Lower lobe of right lung (tissue), 2 donors: ENCODE measurements around the gene GAREM1. TPM values are rescaled to one million over a fixed set of nuclear protein-coding genes. Genes with fewer than 3 reads are reported as not detected.

Source experiments
- ATAC-seq, 2 donors: fragments of 200-7000 bp; cut with Tn5 transposase; one replicate each; pipeline ENCODE4 v1.9.1; 2020 to 2022; ENCODE audit warnings: mild to moderate bottlenecking in 2 of 2, moderate library complexity in 2 of 2
- DNase-seq: peaks from one replicate; pipeline ENCODE4 v3.0.0-alpha.2; 2020
- H3K27ac ChIP-seq: fragments of 200-600 bp; one replicate; pipeline ENCODE4 v1.8.0; 2022
- H3K27me3 ChIP-seq: fragments of 200-600 bp; one replicate; pipeline ENCODE4 v1.8.0; 2022; ENCODE audit warnings: low read depth
- H3K36me3 ChIP-seq: fragments of 200-600 bp; one replicate; pipeline ENCODE4 v1.8.0; 2022; ENCODE audit warnings: mild to moderate bottlenecking
- H3K4me1 ChIP-seq: fragments of 200-600 bp; one replicate; pipeline ENCODE4 v1.8.0; 2022
- H3K4me3 ChIP-seq: fragments of 200-600 bp; one replicate; pipeline ENCODE4 v1.8.0; 2022; ENCODE audit warnings: mild to moderate bottlenecking
- H3K9me3 ChIP-seq: fragments of 200-600 bp; one replicate; pipeline ENCODE4 v1.8.0; 2022
- CTCF ChIP-seq: fragments of 200-600 bp; IDR thresholded peaks from one replicate; pipeline ENCODE4 v1.8.0; 2022; ENCODE audit warnings: antibody characterized with exemption, mild to moderate bottlenecking
- intact Hi-C: fragments of 100-400 bp; cut with DNase I; formaldehyde crosslinking; loops from one replicate; pipeline ENCODE4 v1.11.0; 2022
- total RNA-seq: library from RNA; stranded (reverse); fragmentation: NEBNext Ultra II Directional; extraction: Animal tissue kit (Norgen Biotek cat#: 25700); gene quantifications from one replicate; pipeline ENCODE4 v1.2.1, GENCODE V29; 2021
- donor health status: DM: no; HTN: yes; CAD: no; lungs with severe emphysema.

Gene GAREM1
- total RNA-seq, 1 donor from 2014 or later = 10.3 TPM

- DNase-seq (no peak), ATAC-seq (no peak)
- H3K4me1 ChIP-seq = peaks cover 5% of the 10 kb centered on the region
- TF ChIP-seq CTCF = no peak
- no peak overlapping the region for H3K27ac ChIP-seq
- H3K27me3 ChIP-seq = no peaks in the 10 kb centered on the region
- no peak overlapping the region for H3K4me3 ChIP-seq
- intact Hi-C loops = no loop called here
- no peaks in the 10 kb centered on the region for H3K9me3 ChIP-seq
- H3K36me3 ChIP-seq = no peaks in the 10 kb centered on the region
Observed at GRCh38 chr18:32358529-32358928, 112.2 kb downstream of the GAREM1 start.

GRCh38 chr18:32358075-32358474 is 112.6 kb downstream of the GAREM1 start:
- Histone ChIP-seq H3K27me3 (no peaks in the 10 kb centered on the region), H3K4me1 (peaks cover 5% of the 10 kb centered on the region), H3K36me3 (no peaks in the 10 kb centered on the region), H3K9me3 (no peaks in the 10 kb centered on the region), H3K27ac (no peak overlapping the region), H3K4me3 (no peak overlapping the region)
- no peak for ATAC-seq
- intact Hi-C loops = no loop called here
- DNase-seq = no peak
- TF ChIP-seq CTCF = no peak

GRCh38 chr18:32355896-32356295 is 114.8 kb downstream of the GAREM1 start:
- no peak for TF ChIP-seq CTCF

GRCh38 chr18:32354518-32354917 is 116.2 kb downstream of the GAREM1 start:
- Histone ChIP-seq H3K4me3 (no peak overlapping the region), H3K4me1 (no peaks in the 10 kb centered on the region), H3K27me3 (no peaks in the 10 kb centered on the region), H3K27ac (no peak overlapping the region), H3K9me3 (no peaks in the 10 kb centered on the region), H3K36me3 (no peaks in the 10 kb centered on the region)
- DNase-seq = no peak
- TF ChIP-seq CTCF = no peak
- intact Hi-C loops = no loop called here
- no peak for ATAC-seq

More at GRCh38 chr18:32355896-32356295, 114.8 kb downstream of the GAREM1 start:
- ATAC-seq (no peak), DNase-seq (no peak)
- Histone ChIP-seq H3K27me3 (no peaks in the 10 kb centered on the region), H3K36me3 (no peaks in the 10 kb centered on the region), H3K9me3 (no peaks in the 10 kb centered on the region), H3K4me1 (no peaks in the 10 kb centered on the region), H3K4me3 (no peak overlapping the region), H3K27ac (no peak overlapping the region)
- intact Hi-C loops = no loop called here

GRCh38 chr18:32353257-32353656 is 117.4 kb downstream of the GAREM1 start:
- Histone ChIP-seq H3K36me3 (no peaks in the 10 kb centered on the region), H3K4me3 (no peak overlapping the region), H3K9me3 (no peaks in the 10 kb centered on the region), H3K27me3 (no peaks in the 10 kb centered on the region), H3K4me1 (no peaks in the 10 kb centered on the region), H3K27ac (no peak overlapping the region)
- intact Hi-C loops = no loop called here
- DNase-seq (no peak), ATAC-seq (no peak)
- no peak for TF ChIP-seq CTCF

- intact Hi-C loops = no loop called here
- no peaks in the 10 kb centered on the region for H3K4me1 ChIP-seq
- H3K27me3 ChIP-seq = no peaks in the 10 kb centered on the region
- no peaks in the 10 kb centered on the region for H3K36me3 ChIP-seq
- H3K9me3 ChIP-seq = no peaks in the 10 kb centered on the region
- DNase-seq = no peak
- H3K27ac ChIP-seq = no peak overlapping the region
- no peak for TF ChIP-seq CTCF
- H3K4me3 ChIP-seq = no peak overlapping the region
- ATAC-seq = peak in 1 of 2 donors; percentile 27
Observed at GRCh38 chr18:32351032-32351431, 119.7 kb downstream of the GAREM1 start.
